Hepatocyte (in vitro differentiated cells): ENCODE results near the gene CERS5. TPM values are rescaled to one million over a fixed set of nuclear protein-coding genes. Genes with fewer than 3 reads are reported as not detected.
A peak's percentile ranks its signal among the peaks of the same experiment; 100 is the strongest.
"Not testable (repeated sequence)": the region's sequence is repeated elsewhere in the genome, so short reads cannot be mapped to it uniquely, and the experiment has no call there.

Source experiments
- DNase-seq: peaks from one replicate; pipeline ENCODE4 v3.0.0-alpha.2; 2016; ENCODE audit warnings: low spot score
- H2AFZ ChIP-seq: fragments of 200-600 bp; sonication (generic); 2 replicates; pipeline ENCODE4 v1.6.0; 2016; ENCODE audit warnings: antibody characterized with exemption, mild to moderate bottlenecking
- H3K27ac ChIP-seq: fragments of 200-600 bp; sonication (generic); 2 replicates; pipeline ENCODE4 v1.5.1; 2016; ENCODE audit warnings: mild to moderate bottlenecking
- H3K27me3 ChIP-seq: fragments of 200-600 bp; sonication (generic); 2 replicates; pipeline ENCODE4 v1.6.1; 2016
- H3K36me3 ChIP-seq: fragments of 200-600 bp; sonication (generic); replicated peaks from 2 replicates; pipeline ENCODE4 v1.5.1; 2016; ENCODE audit warnings: low read depth; ENCODE audit not compliant: insufficient read depth
- H3K4me1 ChIP-seq: fragments of 200-600 bp; sonication (generic); 2 replicates; pipeline ENCODE4 v1.5.1; 2016; ENCODE audit warnings: mild to moderate bottlenecking, moderate library complexity; ENCODE audit not compliant: insufficient read depth
- H3K4me2 ChIP-seq: fragments of 200-600 bp; sonication (generic); 2 replicates; pipeline ENCODE4 v1.6.0; 2016
- H3K4me3 ChIP-seq: fragments of 200-600 bp; sonication (generic); 2 replicates; pipeline ENCODE4 v1.5.1; 2016; ENCODE audit warnings: mild to moderate bottlenecking
- H3K79me2 ChIP-seq: fragments of 200-600 bp; sonication (generic); 2 replicates; pipeline ENCODE4 v1.6.0; 2017; ENCODE audit warnings: mild to moderate bottlenecking
- H3K9me2 ChIP-seq: fragments of 200-600 bp; sonication (generic); replicated peaks from 2 replicates; pipeline ENCODE4 v1.6.0; 2017; ENCODE audit warnings: mild to moderate bottlenecking; ENCODE audit not compliant: insufficient read depth
- H3K9me3 ChIP-seq: fragments of 200-600 bp; sonication (generic); 2 replicates; pipeline ENCODE4 v1.5.1; 2016; ENCODE audit warnings: low read depth, mild to moderate bottlenecking
- H4K20me1 ChIP-seq: fragments of 200-600 bp; sonication (generic); 2 replicates; pipeline ENCODE4 v1.6.0; 2016; ENCODE audit warnings: mild to moderate bottlenecking; ENCODE audit not compliant: insufficient read depth, poor library complexity, severe bottlenecking
- CTCF ChIP-seq: fragments of 200-600 bp; sonication (generic); IDR thresholded peaks from 2 replicates; pipeline ENCODE4 v1.5.1; 2016; ENCODE audit warnings: antibody characterized with exemption, mild to moderate bottlenecking; ENCODE audit not compliant: poor library complexity
- EZH2 ChIP-seq: fragments of 200-600 bp; sonication (generic); IDR thresholded peaks from 2 replicates; pipeline ENCODE4 v1.6.1; 2016; ENCODE audit warnings: antibody characterized with exemption, mild to moderate bottlenecking, borderline replicate concordance
- EZH2phosphoT487 ChIP-seq: fragments of 200-600 bp; sonication (generic); IDR thresholded peaks from one replicate; pipeline ENCODE4 v1.6.1; 2018; ENCODE audit warnings: antibody characterized with exemption, mild to moderate bottlenecking, low read depth, moderate library complexity; ENCODE audit not compliant: unreplicated experiment, severe bottlenecking
- WGBS: methylation state at CpG from one replicate; pipeline ENCODE4 v1.1.6; 2016; ENCODE audit warnings: low lambda C conversion rate; ENCODE audit errors: missing lambda C conversion rate; 5-methylcytosine and 5-hydroxymethylcytosine counted together
- polyA plus RNA-seq: library from polyadenylated mRNA; unstranded; fragments of >200 nt; fragmentation: Nextera tagmentation; extraction: Ambion mirVana; gene quantifications from 2 replicates; pipeline ENCODE4 v1.2.1, GENCODE V29; 2016
- total RNA-seq: library from RNA; depleted of rRNA; stranded (reverse); fragments of >200 nt; gene quantifications from 2 replicates; pipeline ENCODE4 v1.2.3, GENCODE V29; 2014

Gene CERS5
- total and polyA plus RNA-seq, 2 experiments from 2014 or later = 38.8 to 53.3 TPM

GRCh38 chr12:50162230-50162629, 4.9 kb downstream of the CERS5 start:
- Histone ChIP-seq H3K27me3 (no peaks in the 10 kb centered on the region), H3K79me2 (peaks cover 91% of the 10 kb centered on the region), H2AFZ (no peak overlapping the region), H4K20me1 (peaks cover 8% of the 10 kb centered on the region), H3K9me3 (no peaks in the 10 kb centered on the region), H3K9me2 (no peaks in the 10 kb centered on the region), H3K36me3 (no peaks in the 10 kb centered on the region), H3K4me2 (no peak overlapping the region), H3K4me1 (peaks cover 14% of the 10 kb centered on the region), H3K27ac (peak overlapping the region; percentile 15), H3K4me3 (no peak overlapping the region)
- TF ChIP-seq EZH2phosphoT487 (no peak), CTCF (no peak), EZH2 (no peak)
- DNase-seq = peak; percentile 41
- WGBS = 69% methylated on average over 2 of the region's 2 CpGs

DNA sequence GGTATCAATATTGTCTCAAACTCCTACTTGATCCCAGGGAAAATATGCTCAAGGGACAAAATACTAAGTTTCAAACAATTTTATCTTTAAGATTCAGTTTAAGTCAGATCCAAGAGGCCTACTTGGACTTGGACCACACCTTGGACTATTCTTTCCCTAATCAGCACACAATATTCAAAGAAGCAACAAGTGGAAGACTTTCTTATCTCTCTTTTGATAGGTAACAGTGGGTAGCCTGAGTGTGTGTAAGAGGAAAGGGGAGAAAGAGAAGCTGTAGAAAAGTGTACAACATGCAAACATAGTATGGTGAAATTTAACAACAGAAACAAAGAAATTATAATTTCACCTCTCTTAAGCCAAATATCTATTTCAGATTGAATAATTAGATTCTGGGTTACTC, 6.5 kb downstream of the CERS5 start:
- no peak overlapping the region for H3K27ac ChIP-seq
- DNase-seq = no peak
- H3K4me2 ChIP-seq = no peak overlapping the region
- H4K20me1 ChIP-seq = peaks cover 12% of the 10 kb centered on the region
- TF ChIP-seq CTCF (no peak), EZH2phosphoT487 (no peak), EZH2 (no peak)
- no peaks in the 10 kb centered on the region for H3K36me3 ChIP-seq
- H3K9me3 ChIP-seq = no peaks in the 10 kb centered on the region
- H3K9me2 ChIP-seq = no peaks in the 10 kb centered on the region
- no peak overlapping the region for H2AFZ ChIP-seq
- peaks cover 96% of the 10 kb centered on the region for H3K79me2 ChIP-seq
- H3K4me1 ChIP-seq = peaks cover 7% of the 10 kb centered on the region
- H3K27me3 ChIP-seq = no peaks in the 10 kb centered on the region
- H3K4me3 ChIP-seq = no peak overlapping the region

GRCh38 chr12:50157259-50157658, 9.9 kb downstream of the CERS5 start:
- Histone ChIP-seq H3K4me1 (peaks cover 3% of the 10 kb centered on the region), H4K20me1 (peaks cover 12% of the 10 kb centered on the region), H3K79me2 (peaks cover 92% of the 10 kb centered on the region), H3K36me3 (no peaks in the 10 kb centered on the region), H3K4me2 (no peak overlapping the region), H3K9me3 (no peaks in the 10 kb centered on the region), H3K27me3 (no peaks in the 10 kb centered on the region), H3K27ac (no peak overlapping the region), H3K4me3 (no peak overlapping the region), H3K9me2 (no peaks in the 10 kb centered on the region), H2AFZ (no peak overlapping the region)
- TF ChIP-seq CTCF = no peak
- no peak for TF ChIP-seq EZH2phosphoT487
- TF ChIP-seq EZH2 = no peak
- DNase-seq = no peak
- WGBS = 96% methylated on average over 2 of the region's 2 CpGs

DNA sequence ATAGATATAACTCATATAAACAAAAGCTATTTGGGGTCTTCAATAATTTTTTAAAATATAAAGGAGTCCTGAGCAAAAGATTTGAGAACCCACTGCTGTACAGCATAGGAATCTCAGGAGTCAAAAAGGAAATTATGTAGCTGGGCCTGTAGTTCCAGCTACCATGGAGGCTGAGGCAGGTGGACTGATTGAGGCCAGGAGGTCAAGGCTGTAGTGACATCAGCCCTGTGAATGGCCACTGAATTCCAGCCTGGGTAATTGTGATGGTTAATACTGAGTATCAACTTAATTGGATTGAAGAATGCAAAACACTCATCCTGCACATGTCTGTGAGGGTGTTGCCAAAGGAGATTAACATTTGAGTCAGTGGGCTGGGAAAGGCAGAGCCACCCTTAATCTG, 10.5 kb downstream of the CERS5 start:
- peaks cover 92% of the 10 kb centered on the region for H3K79me2 ChIP-seq
- no peak for DNase-seq
- TF ChIP-seq EZH2phosphoT487 (no peak), EZH2 (no peak), CTCF (no peak)

GRCh38 chr12:50154947-50155346, 12.2 kb downstream of the CERS5 start:
- WGBS = 95% methylated on average over 5 of the region's 5 CpGs

More for the DNA sequence above, 10.5 kb downstream of the CERS5 start:
- Histone ChIP-seq H3K36me3 (no peaks in the 10 kb centered on the region), H2AFZ (no peak overlapping the region), H4K20me1 (peaks cover 12% of the 10 kb centered on the region), H3K9me2 (no peaks in the 10 kb centered on the region), H3K27me3 (no peaks in the 10 kb centered on the region), H3K4me1 (peaks cover 3% of the 10 kb centered on the region), H3K27ac (no peak overlapping the region), H3K4me3 (no peak overlapping the region), H3K9me3 (no peaks in the 10 kb centered on the region), H3K4me2 (no peak overlapping the region)

More at GRCh38 chr12:50154947-50155346, 12.2 kb downstream of the CERS5 start:
- DNase-seq, H3K9me2 ChIP-seq, H2AFZ ChIP-seq, H3K27me3 ChIP-seq, H3K27ac ChIP-seq, H3K4me2 ChIP-seq, H3K9me3 ChIP-seq, H3K4me3 ChIP-seq, H3K36me3 ChIP-seq, H3K4me1 ChIP-seq: not testable (repeated sequence)
- H3K79me2 ChIP-seq = peaks cover 87% of the 10 kb centered on the region
- peaks cover 12% of the 10 kb centered on the region for H4K20me1 ChIP-seq
